GM19035 (cell line): ENCODE measurements around the gene MBOAT1.
"Not testable (repeated sequence)": the region's sequence is repeated elsewhere in the genome, so short reads cannot be mapped to it uniquely, and the experiment has no call there.

Experiments
- ATAC-seq: cut with Tn5 transposase; IDR thresholded peaks from one replicate; pipeline ENCODE4 v1.9.1; 2021; ENCODE audit not compliant: unreplicated experiment

MBOAT1 gene

DNA sequence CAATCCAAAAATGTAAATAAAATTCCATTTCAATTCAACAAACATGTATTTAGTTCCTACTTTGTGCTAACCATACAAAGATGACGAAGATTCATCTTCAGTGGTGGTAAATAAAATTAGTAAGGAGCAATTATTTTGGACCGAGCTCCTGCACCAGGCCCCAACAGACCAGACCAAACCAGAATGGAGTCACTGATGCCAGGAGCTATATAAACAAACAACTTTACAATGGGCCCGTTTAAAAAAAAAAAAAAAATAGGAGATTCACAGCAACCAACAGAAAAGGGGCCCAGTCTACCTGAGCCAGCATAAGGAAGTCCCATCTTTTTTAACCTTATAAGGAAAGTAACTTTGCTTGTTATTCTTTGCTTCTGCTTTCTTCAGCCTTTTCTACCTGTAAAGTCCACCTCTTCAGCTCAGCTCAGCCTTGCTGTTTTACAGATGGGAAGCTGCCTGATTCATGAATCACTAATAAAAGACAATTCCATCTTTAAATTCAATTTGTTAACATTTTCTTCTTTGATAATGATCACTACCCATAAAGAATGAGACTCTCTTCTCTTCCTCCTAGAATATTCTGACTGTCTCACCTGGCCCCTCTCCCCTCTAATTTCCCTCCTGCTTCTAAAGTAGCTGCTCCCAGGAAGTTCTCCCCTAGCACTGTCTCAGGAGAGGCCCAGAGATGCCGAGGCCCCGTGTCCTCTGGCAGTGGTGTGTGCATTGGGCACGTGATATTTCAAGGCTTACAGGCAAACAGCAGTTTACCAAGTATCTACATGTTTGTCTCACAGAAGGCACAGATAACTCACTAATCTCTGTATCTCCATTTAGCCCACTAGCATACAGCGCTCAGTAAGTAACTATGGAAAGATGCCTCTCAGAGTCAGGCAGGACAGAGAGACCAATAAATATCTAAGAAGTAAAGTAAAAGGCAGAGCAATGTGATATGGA lies 8.4 kb downstream of the MBOAT1 start:
- ATAC-seq, result no peak

DNA sequence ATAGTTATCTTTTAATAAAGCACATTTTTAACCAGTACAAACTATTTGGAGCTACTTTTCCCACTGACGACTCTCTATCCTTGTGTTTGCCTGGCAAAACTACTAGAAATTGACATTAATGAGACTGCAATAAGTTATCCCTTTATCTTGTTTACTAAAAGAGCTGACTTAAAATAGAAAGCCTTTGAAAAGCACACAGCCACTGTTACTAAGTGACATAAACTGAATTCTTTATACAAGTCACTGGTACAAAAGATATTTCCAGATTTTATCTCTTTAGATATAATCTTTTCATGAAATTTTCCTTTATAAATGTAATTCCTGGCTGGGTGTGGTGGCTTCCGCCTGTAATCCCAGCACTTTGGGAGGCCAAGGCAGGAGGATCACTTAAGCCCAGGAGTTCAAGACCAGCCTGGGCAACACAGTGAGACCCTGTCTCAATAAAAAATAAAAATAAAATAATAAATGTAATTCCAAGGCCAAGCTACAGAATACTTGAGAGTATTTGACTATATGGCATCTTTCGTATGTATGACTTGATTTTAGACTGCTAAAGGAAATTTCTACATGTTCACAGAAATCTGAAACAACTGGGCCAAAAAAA lies 9.5 kb downstream of the MBOAT1 start:
- ATAC-seq, result no peak

- peak; percentile 32 for ATAC-seq
Observed at GRCh38 chr6:20202324-20202658, 10.0 kb downstream of the MBOAT1 start.

DNA sequence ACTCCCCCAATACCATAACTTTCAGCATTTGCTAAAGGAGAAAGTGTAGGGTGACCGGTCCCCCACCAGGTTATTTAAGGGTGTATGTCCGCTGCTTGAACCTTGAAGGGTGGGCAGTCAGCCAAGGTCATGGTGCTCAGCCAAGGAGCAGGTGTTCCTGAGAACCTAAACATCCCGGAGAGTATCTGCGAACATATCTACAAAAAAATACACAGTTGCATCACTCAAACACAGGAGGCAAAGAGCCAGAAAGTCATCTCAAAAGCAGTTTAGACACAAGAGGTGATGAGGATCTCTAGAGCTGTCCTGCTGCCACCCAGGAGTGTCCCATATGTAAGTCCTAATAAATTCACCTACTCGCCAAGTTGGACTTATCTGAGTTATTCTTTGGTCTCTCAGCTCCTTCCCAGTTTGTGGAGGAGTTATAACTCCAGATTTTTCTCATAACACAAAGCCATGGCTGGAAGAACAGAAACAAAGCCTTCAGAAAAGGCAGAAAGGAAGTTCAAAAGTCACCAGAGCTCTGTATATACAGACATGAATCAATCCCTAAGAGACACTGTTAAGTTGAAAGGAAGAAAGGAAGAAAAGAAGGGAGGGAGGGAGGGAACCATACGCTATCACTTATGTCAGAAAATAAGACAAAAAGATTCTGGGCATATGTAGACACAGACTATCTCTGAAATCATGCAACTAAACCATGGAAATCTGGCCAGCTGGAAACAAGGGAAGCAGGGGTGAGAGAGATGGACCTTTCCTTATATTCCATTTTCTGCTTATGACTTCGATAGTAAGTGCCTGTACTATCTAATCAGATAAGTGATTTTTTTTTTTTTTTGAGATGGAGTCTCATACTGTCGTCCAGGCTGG lies 11.3 kb downstream of the MBOAT1 start:
- no peak for ATAC-seq

- no peak for ATAC-seq
Observed at GRCh38 chr6:20198775-20199174, 13.5 kb downstream of the MBOAT1 start.

DNA sequence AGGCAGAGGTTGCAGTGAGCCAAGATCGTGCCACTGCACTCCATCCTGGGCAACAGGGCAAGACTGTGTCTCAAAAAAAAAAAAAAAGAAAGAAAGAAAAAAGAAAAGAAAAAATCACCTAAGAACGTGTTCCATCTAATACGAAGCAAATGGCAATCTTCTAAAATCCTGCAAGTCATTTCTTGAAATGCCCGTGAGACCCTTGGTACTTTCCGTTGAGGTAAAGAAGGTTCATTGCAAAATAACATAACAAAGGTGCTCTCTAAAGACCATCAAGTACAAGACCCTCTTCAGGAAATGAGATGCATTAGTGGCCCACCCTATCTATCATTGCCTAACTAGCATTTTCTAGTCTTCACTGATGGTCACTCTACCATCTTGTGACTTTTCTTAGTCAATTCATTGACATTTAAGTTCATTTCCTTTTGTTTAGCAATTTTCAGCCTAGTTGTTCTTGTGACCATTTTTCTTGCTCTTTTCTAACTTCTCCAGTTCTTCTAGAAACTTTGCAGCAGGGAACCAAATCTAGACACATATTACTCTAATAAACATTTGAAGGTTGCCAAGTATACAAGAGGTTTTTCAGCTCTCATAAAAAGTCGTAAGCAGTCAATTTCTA lies 14.0 kb downstream of the MBOAT1 start:
- no peak for ATAC-seq

- ATAC-seq, result no peak
Observed at GRCh38 chr6:20197251-20197650, 15.0 kb downstream of the MBOAT1 start.

GRCh38 chr6:20192625-20193024 lies 19.6 kb downstream of the MBOAT1 start:
- no peak for ATAC-seq

GRCh38 chr6:20191992-20192391 lies 20.3 kb downstream of the MBOAT1 start:
- ATAC-seq, result no peak

- no peak for ATAC-seq
Observed at GRCh38 chr6:20188630-20189075, 23.6 kb downstream of the MBOAT1 start.

DNA sequence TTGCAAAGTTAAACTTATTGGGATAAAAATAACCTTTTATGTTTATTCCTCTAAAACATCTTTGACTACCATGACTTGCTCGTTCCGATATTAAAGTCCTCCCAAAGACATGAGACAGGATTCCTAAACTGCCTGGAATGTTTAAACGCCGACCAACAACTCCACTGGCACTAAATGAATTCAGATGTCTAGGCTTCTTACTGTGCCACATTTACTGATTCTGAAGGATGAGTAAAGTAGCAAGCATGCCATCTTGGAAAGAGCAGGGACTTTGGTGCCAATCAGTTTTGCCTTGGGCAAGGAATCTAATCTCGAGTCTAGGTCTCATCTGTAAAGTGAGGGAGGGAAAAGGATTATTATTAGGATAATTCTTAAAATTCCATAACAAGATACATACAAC lies 25.3 kb downstream of the MBOAT1 start:
- no peak for ATAC-seq

- ATAC-seq, result no peak
Observed at GRCh38 chr6:20183706-20184105, 28.6 kb downstream of the MBOAT1 start.

GRCh38 chr6:20182926-20183521 lies 29.2 kb downstream of the MBOAT1 start:
- ATAC-seq, result no peak

- ATAC-seq, result no peak
Observed at GRCh38 chr6:20182069-20182468, 30.2 kb downstream of the MBOAT1 start.

DNA sequence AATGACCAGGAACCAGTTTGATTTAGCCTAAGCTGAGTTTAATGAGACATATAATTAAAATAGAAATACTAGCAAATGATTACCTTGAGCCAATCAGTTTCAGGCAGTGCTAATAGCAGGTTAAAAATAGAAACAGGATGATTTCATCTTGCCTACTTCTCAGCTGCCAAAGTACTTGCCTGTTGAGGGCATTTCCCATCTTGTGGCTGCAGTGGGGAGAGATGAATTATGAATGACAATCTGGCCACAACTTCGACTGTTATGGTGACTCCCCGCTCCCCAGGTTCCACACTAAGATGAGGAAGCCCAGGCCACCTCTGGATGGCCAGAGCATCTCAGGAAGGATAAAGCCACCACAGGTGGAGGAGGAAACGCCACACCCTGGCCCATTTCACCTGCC lies 31.3 kb downstream of the MBOAT1 start:
- no peak for ATAC-seq

GRCh38 chr6:20179287-20180045 lies 32.8 kb downstream of the MBOAT1 start:
- not testable (repeated sequence) for ATAC-seq

DNA sequence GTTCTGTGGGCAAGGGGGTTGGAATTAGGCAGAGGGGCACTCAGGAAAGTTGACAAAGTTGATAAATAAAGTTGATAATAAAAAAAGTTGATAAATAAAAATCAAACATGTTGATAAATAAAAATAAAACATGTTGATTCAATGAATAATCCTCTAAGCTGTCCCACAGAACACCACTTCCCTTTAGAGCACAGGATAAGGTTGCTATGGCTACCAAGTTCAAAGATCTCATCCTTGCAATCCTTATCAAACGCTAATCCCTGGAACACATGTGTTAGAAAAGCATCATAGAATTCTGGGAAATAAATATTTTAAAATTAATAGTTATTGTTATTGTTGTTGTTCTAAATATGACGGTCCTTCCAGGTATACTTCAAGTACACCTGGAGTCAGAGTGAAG lies 33.9 kb downstream of the MBOAT1 start:
- no peak for ATAC-seq

- no peak for ATAC-seq
Observed at GRCh38 chr6:20175810-20176410, 36.4 kb downstream of the MBOAT1 start.
